IMR-90 (cell line): ENCODE data around the gene NPR3. TPM values are rescaled to one million over a fixed set of nuclear protein-coding genes. Genes with fewer than 3 reads are reported as not detected.

Source experiments
- ATAC-seq: fragments of 200-7000 bp; cut with Tn5 transposase; 2 replicates; pipeline ENCODE4 v1.9.1; 2020; ENCODE audit warnings: low read depth, mild to moderate bottlenecking, moderate library complexity
- BruUV-seq: library from RNA; stranded (reverse); fragments of 400-500 nt; replicated peaks from 2 replicates; lab custom pipeline; 2021; lab: Mats Ljungman, UMichigan
- CTCF ChIA-PET: fragments of 300-600 bp; formaldehyde crosslinking; extraction: SDS; loops from one replicate; lab custom pipeline; 2021; ENCODE audit warnings: antibody characterized with exemption; lab: Yijun Ruan, JAX
- POLR2A ChIA-PET: fragments of 300-600 bp; sonication (Branson Sonifier 250); formaldehyde crosslinking; loops from one replicate; lab custom pipeline; 2022; ENCODE audit warnings: antibody characterized with exemption; ENCODE audit not compliant: unreplicated experiment; lab: Charles Lee
- DNase-seq: peaks from one replicate; pipeline ENCODE4 v3.0.0; 2013
- H2AFZ ChIP-seq: replicated peaks from 2 replicates; pipeline ENCODE3; 2013; ENCODE audit warnings: low read length, mild to moderate bottlenecking; ENCODE audit not compliant: poor library complexity
- H2AK5ac ChIP-seq: 2 replicates; pipeline ENCODE4 v1.6.1; 2013; ENCODE audit warnings: low read depth, low read length, inconsistent platforms
- H2AK9ac ChIP-seq: replicated peaks from 2 replicates; pipeline ENCODE3; 2013; ENCODE audit warnings: mild to moderate bottlenecking, low read depth, low read length, moderate library complexity; ENCODE audit not compliant: poor library complexity
- H2BK120ac ChIP-seq: 2 replicates; pipeline ENCODE4 v1.6.1; 2013; ENCODE audit warnings: low read depth, low read length, inconsistent platforms
- H2BK15ac ChIP-seq: 3 replicates; pipeline ENCODE4 v1.6.1; 2013; ENCODE audit warnings: low read depth, low read length, inconsistent platforms
- H2BK20ac ChIP-seq: 2 replicates; pipeline ENCODE4 v1.6.1; 2013; ENCODE audit warnings: low read depth, mild to moderate bottlenecking, inconsistent platforms, low read length, moderate library complexity
- H2BK5ac ChIP-seq: 2 replicates; pipeline ENCODE4 v1.6.1; 2013; ENCODE audit warnings: mild to moderate bottlenecking, low read depth, low read length, inconsistent platforms; ENCODE audit not compliant: poor library complexity, severe bottlenecking
- H3K14ac ChIP-seq: replicated peaks from 2 replicates; pipeline ENCODE4 v1.6.1; 2013; ENCODE audit warnings: low read depth, low read length, inconsistent platforms
- H3K18ac ChIP-seq: 2 replicates; pipeline ENCODE4 v1.6.1; 2013; ENCODE audit warnings: low read depth, low read length, control low read depth
- H3K23ac ChIP-seq: 2 replicates; pipeline ENCODE4 v1.6.1; 2013; ENCODE audit warnings: low read depth, low read length, inconsistent platforms
- H3K27ac ChIP-seq: 2 replicates; pipeline ENCODE4 v1.5.1; 2013; ENCODE audit warnings: mild to moderate bottlenecking, control low read depth, low read length; ENCODE audit not compliant: insufficient read depth
- H3K27me3 ChIP-seq: 2 replicates; pipeline ENCODE4 v1.6.1; 2013; ENCODE audit warnings: low read length; ENCODE audit not compliant: control insufficient read depth, insufficient read depth
- H3K36me3 ChIP-seq: 2 replicates; pipeline ENCODE4 v1.6.1; 2013; ENCODE audit warnings: low read length, mixed read lengths; ENCODE audit not compliant: control insufficient read depth, insufficient read depth
- H3K4ac ChIP-seq: 2 replicates; pipeline ENCODE4 v1.6.1; 2013; ENCODE audit warnings: low read depth, low read length, inconsistent platforms
- H3K4me1 ChIP-seq: 2 replicates; pipeline ENCODE4 v1.6.1; 2013; ENCODE audit warnings: low read length, mixed read lengths; ENCODE audit not compliant: control insufficient read depth, insufficient read depth
- H3K4me2 ChIP-seq: 2 replicates; pipeline ENCODE4 v1.6.1; 2013; ENCODE audit warnings: low read depth, mild to moderate bottlenecking, control low read depth, low read length, moderate library complexity
- H3K4me3 ChIP-seq: 2 replicates; pipeline ENCODE4 v1.5.1; 2013; ENCODE audit warnings: low read depth, mild to moderate bottlenecking, control low read depth, low read length, moderate library complexity; ENCODE audit not compliant: insufficient read depth
- H3K56ac ChIP-seq: 2 replicates; pipeline ENCODE4 v1.6.1; 2013; ENCODE audit warnings: low read length, inconsistent platforms; ENCODE audit not compliant: insufficient read depth; ENCODE audit errors: extremely low read depth
- H3K79me1 ChIP-seq, 2 experiments: 2 replicates each; pipeline ENCODE4 v1.6.1; 2013; ENCODE audit warnings: low read length in 2 of 2, inconsistent platforms in 1 of 2, low read depth in 1 of 2
- H3K9ac ChIP-seq: 2 replicates; pipeline ENCODE4 v1.6.1; 2013; ENCODE audit warnings: low read depth, low read length, control low read depth
- H3K9me1 ChIP-seq: 2 replicates; pipeline ENCODE4 v1.6.1; 2013; ENCODE audit warnings: low read length, inconsistent platforms; ENCODE audit not compliant: insufficient read depth
- H3K9me3 ChIP-seq: 2 replicates; pipeline ENCODE4 v1.6.1; 2013; ENCODE audit warnings: low read length; ENCODE audit not compliant: control insufficient read depth, insufficient read depth
- H4K20me1 ChIP-seq: 2 replicates; pipeline ENCODE4 v1.6.1; 2013; ENCODE audit warnings: low read length, inconsistent platforms; ENCODE audit not compliant: insufficient read depth
- H4K5ac ChIP-seq: 2 replicates; pipeline ENCODE4 v1.6.1; 2013; ENCODE audit warnings: mild to moderate bottlenecking, low read depth, low read length, control low read depth
- H4K8ac ChIP-seq, 2 experiments: 2 replicates each; pipeline ENCODE4 v1.6.1; 2013; ENCODE audit warnings: low read depth in 2 of 2, low read length in 2 of 2, control low read depth in 1 of 2, inconsistent platforms in 1 of 2
- H4K91ac ChIP-seq: 2 replicates; pipeline ENCODE4 v1.6.1; 2013; ENCODE audit warnings: low read depth, low read length, inconsistent platforms; ENCODE audit not compliant: insufficient read depth
- BHLHE40 ChIP-seq: fragments of 150-350 bp; IDR thresholded peaks from 2 replicates; pipeline ENCODE4 v1.6.1; 2016; ENCODE audit warnings: mild to moderate bottlenecking, low read depth, low read length
- CEBPB ChIP-seq: IDR thresholded peaks from 2 replicates; pipeline ENCODE4 v1.6.1; 2012; ENCODE audit warnings: low read depth, low read length, improper control_type of control experiment
- CHD1 ChIP-seq: IDR thresholded peaks from 2 replicates; pipeline ENCODE4 v1.6.1; 2012; ENCODE audit warnings: low read depth, low read length, improper control_type of control experiment
- CTCF ChIP-seq: conservative IDR thresholded peaks from 2 replicates; pipeline ENCODE4 v1.5.1; 2012; ENCODE audit warnings: mild to moderate bottlenecking, low read depth, low read length, improper control_type of control experiment
- ELK1 ChIP-seq: fragments of 150-350 bp; IDR thresholded peaks from 2 replicates; pipeline ENCODE4 v1.6.1; 2016; ENCODE audit warnings: low read depth, mild to moderate bottlenecking, low read length, moderate library complexity, borderline replicate concordance
- MXI1 ChIP-seq: IDR thresholded peaks from 2 replicates; pipeline ENCODE4 v1.6.1; 2012; ENCODE audit warnings: low read depth, mild to moderate bottlenecking, low read length, moderate library complexity, borderline replicate concordance
- NFE2L2 ChIP-seq: fragments of 150-350 bp; IDR thresholded peaks from 2 replicates; pipeline ENCODE4 v1.6.1; 2016; ENCODE audit warnings: low read depth, mild to moderate bottlenecking, low read length
- POLR2A ChIP-seq: IDR thresholded peaks from 2 replicates; pipeline ENCODE4 v1.6.1; 2012; ENCODE audit warnings: mild to moderate bottlenecking, low read depth, low read length
- RAD21 ChIP-seq: IDR thresholded peaks from 2 replicates; pipeline ENCODE4 v1.6.1; 2012; ENCODE audit warnings: low read length, improper control_type of control experiment
- RCOR1 ChIP-seq: IDR thresholded peaks from 2 replicates; pipeline ENCODE4 v1.6.1; 2012; ENCODE audit warnings: mild to moderate bottlenecking, low read length, improper control_type of control experiment; ENCODE audit not compliant: insufficient replicate concordance
- RFX5 ChIP-seq: IDR thresholded peaks from 2 replicates; pipeline ENCODE4 v1.8.0; 2012; ENCODE audit warnings: low read depth, mild to moderate bottlenecking, low read length, moderate library complexity
- SMC3 ChIP-seq: fragments of 150-350 bp; IDR thresholded peaks from 2 replicates; pipeline ENCODE4 v1.6.1; 2016; ENCODE audit warnings: low read depth, mild to moderate bottlenecking, antibody characterized with exemption, low read length, moderate library complexity
- WGBS, 2 experiments: methylation state at CpG; one replicate each; pipeline versions ENCODE4 v1.1.5 to v1.1.7; 2013; ENCODE audit warnings: missing lambda C conversion rate in 2 of 2; ENCODE audit not compliant: insufficient read length in 1 of 2; ENCODE audit errors: extremely low coverage in 2 of 2; 5-methylcytosine and 5-hydroxymethylcytosine counted together
- dilution Hi-C: fragments of 300-500 bp; cut with HindIII; formaldehyde crosslinking; loops from one replicate; pipeline ENCODE4 v1.14.3; 2018; ENCODE audit warnings: low sequenced_read_pairs; ENCODE audit not compliant: unreplicated experiment
- in situ Hi-C: fragments of 300-500 bp; cut with MboI; formaldehyde crosslinking; loops from 3 replicates; pipeline ENCODE4 v1.14.3; 2019; ENCODE audit warnings: low sequenced_read_pairs, inconsistent platforms, mixed read lengths
- intact Hi-C: fragments of 100-400 bp; cut with micrococcal nuclease; formaldehyde crosslinking; loops from 2 replicates; pipeline ENCODE4 v1.10.0; 2022
- polyA plus RNA-seq, 3 experiments: library from polyadenylated mRNA; depleted of rRNA; stranded (reverse); fragments of >200 nt; gene quantifications; 2 replicates each; pipeline ENCODE4 v1.2.3, GENCODE V29; 2012; ENCODE audit warnings: low replicate concordance in 1 of 3
- total RNA-seq: library from RNA; depleted of rRNA; stranded (reverse); fragments of >200 nt; gene quantifications from 2 replicates; pipeline ENCODE4 v1.2.3, GENCODE V29; 2012
- TF ChIP-seq, protein P1 (sequence below): fragments of 150-350 bp; IDR thresholded peaks from 2 replicates; pipeline ENCODE4 v1.6.1; 2017; ENCODE audit warnings: mild to moderate bottlenecking, antibody characterized with exemption, low read length, low read depth

The NPR3 gene
- total and polyA plus RNA-seq, 2 of the 4 experiments (the other 2 are of a cell fraction) = 24.6 to 88.2 TPM

- Histone ChIP-seq H2BK5ac (peak overlapping the region; percentile 6), H3K23ac (peak overlapping the region; percentile 73; the same call in 1 of the 2 replicates), H3K18ac (peak overlapping the region; percentile 14), H3K4me2 (peak overlapping the region; percentile 85), H3K4me3 (peak overlapping the region; percentile 72), H3K9ac (peak overlapping the region; percentile 80), H2AFZ (peak overlapping the region; percentile 87), H2AK9ac (peak overlapping the region; percentile 7), H3K4ac (peak overlapping the region; percentile 57), H4K20me1 (no peaks in the 10 kb centered on the region), H4K8ac (peak overlapping the region; percentile 53 to 59; a peak in 3 of 4 replicates), H2BK120ac (peak overlapping the region; percentile 58), H2AK5ac (peak overlapping the region; percentile 73), H3K4me1 (no peaks in the 10 kb centered on the region; the same call in none of the 2 replicates), H3K9me1 (no peaks in the 10 kb centered on the region; the same call in 1 of the 2 replicates), H3K27me3 (no peaks in the 10 kb centered on the region), H3K36me3 (peaks cover 3% of the 10 kb centered on the region), H3K79me1 (no peaks in the 10 kb centered on the region; a peak in 2 of 4 replicates), H3K9me3 (no peaks in the 10 kb centered on the region), H3K14ac (no peak overlapping the region), H2BK15ac (peak overlapping the region; percentile 54; the same call in 1 of the 3 replicates), H3K27ac (peak overlapping the region; percentile 77), H4K5ac (peak overlapping the region; percentile 4), H4K91ac (peak overlapping the region; percentile 79; the same call in 1 of the 2 replicates), H2BK20ac (no peak overlapping the region; the same call in 1 of the 2 replicates), H3K56ac (peak overlapping the region; percentile 68; the same call in 1 of the 2 replicates)
- DNase-seq = peak; percentile 49
- no TSS peak for BruUV-seq
- intact Hi-C loops = loop anchor here (2.0 to 5.0 kb wide), 7 partner anchors 49 to 711 kb away; no protein-coding TSS in a partner anchor
- ATAC-seq = peak; percentile 16
- WGBS, 2 experiments = 3% methylated on average over 36 of the region's 76 CpGs; no CpG with 5 or more reads in 1 of the 2 experiments
- ChIA-PET CTCF (interaction anchor here (0.9 kb wide), 1 partner anchor 153 kb away, joined by 3 read pairs; no protein-coding TSS in a partner anchor), POLR2A (no interaction called here)
- in situ Hi-C loops = loop anchor here (10.0 kb wide), 2 partner anchors 203 to 463 kb away; no protein-coding TSS in a partner anchor
- dilution Hi-C loops = no loop called here
- no peak for TF ChIP-seq RAD21
- TF ChIP-seq RFX5 = no peak
- no peak for TF ChIP-seq CTCF
- no peak for TF ChIP-seq BHLHE40
- TF ChIP-seq RCOR1 = no peak
- no peak for TF ChIP-seq POLR2A
- TF ChIP-seq, protein P1, sequence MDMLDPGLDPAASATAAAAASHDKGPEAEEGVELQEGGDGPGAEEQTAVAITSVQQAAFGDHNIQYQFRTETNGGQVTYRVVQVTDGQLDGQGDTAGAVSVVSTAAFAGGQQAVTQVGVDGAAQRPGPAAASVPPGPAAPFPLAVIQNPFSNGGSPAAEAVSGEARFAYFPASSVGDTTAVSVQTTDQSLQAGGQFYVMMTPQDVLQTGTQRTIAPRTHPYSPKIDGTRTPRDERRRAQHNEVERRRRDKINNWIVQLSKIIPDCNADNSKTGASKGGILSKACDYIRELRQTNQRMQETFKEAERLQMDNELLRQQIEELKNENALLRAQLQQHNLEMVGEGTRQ = no peak
- no peak for TF ChIP-seq MXI1
- no peak for TF ChIP-seq SMC3
- no peak for TF ChIP-seq NFE2L2
- TF ChIP-seq CEBPB = no peak
- TF ChIP-seq CHD1 = no peak
- no peak for TF ChIP-seq ELK1
Measured at GRCh38 chr5:32711681-32712480, 760 bp downstream of the NPR3 start.
